ENCODE data around the gene RALGPS1.

The RALGPS1 gene

GRCh38 chr9:127020036-127020801, 105.6 kb downstream of the RALGPS1 start:
- no peak for DNase-seq
- H3K4me3 ChIP-seq (ENCODE audit: control insufficient read depth in 1 of 7, extremely low read depth in 1 of 7, insufficient read depth in 4 of 7, low read depth in 2 of 7, low read length in 6 of 7) = no peak overlapping the region
- H3K36me3 ChIP-seq (ENCODE audit: control insufficient read depth in 4 of 4, insufficient read depth in 4 of 4, low read length in 3 of 4) = no peaks in the 10 kb centered on the region
- no peak overlapping the region for H3K27ac ChIP-seq (ENCODE audit: insufficient read depth in 1 of 2, low read depth in 1 of 2, low read length in 2 of 2, poor library complexity in 1 of 2, severe bottlenecking in 2 of 2)
- 100% methylated on average over 1 of the region's 4 CpGs for WGBS (ENCODE audit: insufficient coverage)
- no peaks in the 10 kb centered on the region for H3K9me3 ChIP-seq (ENCODE audit: control extremely low read depth in 1 of 5, control insufficient read depth in 4 of 5, insufficient read depth in 2 of 5, low read depth in 1 of 5, low read length in 4 of 5)
- POLR2A ChIA-PET = no interaction called here
- no peaks in the 10 kb centered on the region for H3K4me1 ChIP-seq (ENCODE audit: control extremely low read depth in 1 of 4, control insufficient read depth in 4 of 4, insufficient read depth in 4 of 4, low read length in 3 of 4)
- peaks cover 0 to 5% (median 1%) of the 10 kb centered on the region in 5 experiments for H3K27me3 ChIP-seq (replicated peaks in 2 of 5; ENCODE audit: control insufficient read depth in 4 of 5, insufficient read depth in 5 of 5, low read length in 4 of 5)
- CTCF ChIA-PET = no interaction called here

DNA sequence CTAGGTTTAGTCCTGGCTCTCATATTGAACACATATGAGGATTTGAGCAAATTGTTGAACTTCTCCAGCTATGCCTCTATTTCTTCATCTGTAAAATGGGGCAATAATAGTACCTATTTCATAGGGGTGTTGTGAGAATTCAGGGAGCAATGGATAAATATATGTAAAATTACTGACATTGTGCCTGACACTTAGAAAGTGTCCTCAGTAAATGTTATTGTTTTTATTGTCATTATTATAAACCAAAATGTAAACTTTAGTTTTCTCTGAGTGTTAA, 106.2 kb downstream of the RALGPS1 start:
- no peaks in the 10 kb centered on the region for H3K36me3 ChIP-seq (ENCODE audit: control insufficient read depth in 4 of 4, insufficient read depth in 4 of 4, low read length in 3 of 4)
- POLR2A ChIA-PET = no interaction called here
- H3K27me3 ChIP-seq (replicated peaks in 2 of 5; ENCODE audit: control insufficient read depth in 4 of 5, insufficient read depth in 5 of 5, low read length in 4 of 5) = peaks cover 0 to 1% (median 0%) of the 10 kb centered on the region in 5 experiments
- no peaks in the 10 kb centered on the region for H3K4me1 ChIP-seq (ENCODE audit: control extremely low read depth in 1 of 4, control insufficient read depth in 4 of 4, insufficient read depth in 4 of 4, low read length in 3 of 4)
- H3K27ac ChIP-seq (ENCODE audit: insufficient read depth in 1 of 2, low read depth in 1 of 2, low read length in 2 of 2, poor library complexity in 1 of 2, severe bottlenecking in 2 of 2) = no peak overlapping the region
- CTCF ChIA-PET = no interaction called here
- no peak for DNase-seq
- no peaks in the 10 kb centered on the region for H3K9me3 ChIP-seq (ENCODE audit: control extremely low read depth in 1 of 5, control insufficient read depth in 4 of 5, insufficient read depth in 2 of 5, low read depth in 1 of 5, low read length in 4 of 5)
- H3K4me3 ChIP-seq (ENCODE audit: control insufficient read depth in 1 of 7, extremely low read depth in 1 of 7, insufficient read depth in 4 of 7, low read depth in 2 of 7, low read length in 6 of 7) = no peak overlapping the region

DNA sequence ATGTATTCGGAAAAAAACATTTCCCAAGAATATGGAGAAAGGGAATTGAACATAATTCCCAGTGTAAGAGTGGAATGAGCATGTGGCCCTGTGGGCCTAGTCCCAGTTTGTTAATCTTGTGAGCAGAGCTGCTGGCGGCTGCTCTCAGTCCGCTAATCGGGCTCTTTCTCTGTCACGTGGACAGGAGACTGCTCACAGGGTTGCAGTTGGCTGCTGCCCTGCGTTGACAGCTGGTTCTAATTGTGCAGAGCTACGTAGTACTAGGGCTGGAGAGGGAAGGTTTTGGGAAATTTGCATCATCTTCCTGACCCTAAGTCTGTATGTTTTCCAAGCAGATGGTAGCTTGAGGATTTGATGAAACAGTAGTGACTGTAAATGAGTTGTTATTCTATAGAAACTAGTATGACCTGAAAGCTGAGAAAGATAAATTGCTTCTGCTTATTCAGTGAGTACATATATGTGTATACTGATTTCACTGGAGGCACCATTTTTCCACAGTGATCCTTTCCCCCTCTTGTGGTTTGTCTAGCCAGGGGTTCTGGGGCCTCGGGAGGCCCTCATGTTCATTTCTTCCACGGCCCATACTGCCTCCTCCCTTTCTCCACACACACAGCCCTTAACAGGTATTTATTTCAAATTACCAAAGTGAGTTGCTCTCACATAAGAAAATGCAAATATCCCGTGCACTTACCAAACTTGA, 107.2 kb downstream of the RALGPS1 start:
- 71% methylated on average over 4 of the region's 10 CpGs for whole genome bisulfite sequencing (ENCODE audit: insufficient coverage)
- CTCF ChIA-PET = no interaction called here

DNA sequence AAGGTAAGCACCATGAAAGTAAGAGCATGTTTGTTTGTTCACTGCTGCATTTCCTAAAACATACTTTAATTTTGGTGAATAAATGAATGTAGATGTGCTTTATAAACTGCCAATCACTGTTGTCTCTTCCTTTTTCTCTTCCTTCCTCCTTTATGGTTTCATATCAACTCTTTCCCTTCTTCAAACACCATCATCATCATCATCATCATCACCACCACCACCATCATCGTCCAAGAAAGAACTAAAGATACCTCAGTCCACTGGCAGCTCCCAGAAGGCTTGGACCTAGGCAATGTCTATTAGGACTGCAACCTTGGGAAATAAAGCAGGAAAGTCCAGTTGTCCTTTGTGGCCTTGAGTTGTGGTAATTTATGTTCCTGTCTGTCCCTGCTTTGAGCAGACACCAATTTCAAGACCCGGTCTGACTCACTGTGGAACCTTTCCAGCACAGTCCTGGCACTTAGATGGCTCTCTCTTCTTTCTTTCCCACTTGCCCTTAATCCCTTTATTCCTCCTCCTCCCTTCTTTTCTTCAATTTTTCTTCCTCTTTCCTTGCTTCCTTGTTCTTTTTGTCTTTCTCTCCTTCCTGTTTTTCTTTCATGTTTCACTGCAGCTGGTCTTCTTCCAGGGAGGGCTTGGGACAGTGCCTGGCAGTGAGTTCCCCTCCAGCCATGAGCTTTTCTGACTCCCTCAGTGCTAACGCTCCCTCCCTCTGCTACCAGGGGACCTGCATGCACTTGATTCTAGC, 108.5 kb downstream of the RALGPS1 start:
- no peaks in the 10 kb centered on the region for H3K4me1 ChIP-seq (ENCODE audit: control extremely low read depth in 1 of 4, control insufficient read depth in 4 of 4, insufficient read depth in 4 of 4, low read length in 3 of 4)
- CTCF ChIA-PET = interaction anchor here (0.6 to 1.3 kb wide), 3 partner anchors 17 to 144 kb away, joined by 3 read pairs; no protein-coding TSS in a partner anchor
- DNase-seq = no peak
- WGBS (ENCODE audit: insufficient coverage) = 87% methylated on average over 2 of the region's 3 CpGs
- no peak overlapping the region for H3K27ac ChIP-seq (ENCODE audit: insufficient read depth in 1 of 2, low read depth in 1 of 2, low read length in 2 of 2, poor library complexity in 1 of 2, severe bottlenecking in 2 of 2)
- no peak overlapping the region for H3K4me3 ChIP-seq (ENCODE audit: control insufficient read depth in 1 of 7, extremely low read depth in 1 of 7, insufficient read depth in 4 of 7, low read depth in 2 of 7, low read length in 6 of 7)
- H3K27me3 ChIP-seq (replicated peaks in 2 of 5; ENCODE audit: control insufficient read depth in 4 of 5, insufficient read depth in 5 of 5, low read length in 4 of 5) = peaks cover 0 to 4% (median 1%) of the 10 kb centered on the region in 5 experiments
- POLR2A ChIA-PET = interaction anchor here (1.1 kb wide), 1 partner anchor 157 kb away, joined by 3 read pairs; no protein-coding TSS in a partner anchor
- no peaks in the 10 kb centered on the region for H3K36me3 ChIP-seq (ENCODE audit: control insufficient read depth in 4 of 4, insufficient read depth in 4 of 4, low read length in 3 of 4)
- H3K9me3 ChIP-seq (ENCODE audit: control extremely low read depth in 1 of 5, control insufficient read depth in 4 of 5, insufficient read depth in 2 of 5, low read depth in 1 of 5, low read length in 4 of 5) = no peaks in the 10 kb centered on the region

More for the DNA sequence above, 107.2 kb downstream of the RALGPS1 start:
- POLR2A ChIA-PET = interaction anchor here (1.1 kb wide), 1 partner anchor 158 kb away, joined by 3 read pairs; no protein-coding TSS in a partner anchor
- H3K36me3 ChIP-seq (ENCODE audit: control insufficient read depth in 4 of 4, insufficient read depth in 4 of 4, low read length in 3 of 4) = no peaks in the 10 kb centered on the region
- H3K4me1 ChIP-seq (ENCODE audit: control extremely low read depth in 1 of 4, control insufficient read depth in 4 of 4, insufficient read depth in 4 of 4, low read length in 3 of 4) = no peaks in the 10 kb centered on the region
- H3K4me3 ChIP-seq (ENCODE audit: control insufficient read depth in 1 of 7, extremely low read depth in 1 of 7, insufficient read depth in 4 of 7, low read depth in 2 of 7, low read length in 6 of 7) = no peak overlapping the region
- no peak overlapping the region for H3K27ac ChIP-seq (ENCODE audit: insufficient read depth in 1 of 2, low read depth in 1 of 2, low read length in 2 of 2, poor library complexity in 1 of 2, severe bottlenecking in 2 of 2)
- peaks cover 0 to 2% (median 0%) of the 10 kb centered on the region in 5 experiments for H3K27me3 ChIP-seq (replicated peaks in 2 of 5; ENCODE audit: control insufficient read depth in 4 of 5, insufficient read depth in 5 of 5, low read length in 4 of 5)
- no peaks in the 10 kb centered on the region for H3K9me3 ChIP-seq (ENCODE audit: control extremely low read depth in 1 of 5, control insufficient read depth in 4 of 5, insufficient read depth in 2 of 5, low read depth in 1 of 5, low read length in 4 of 5)
- DNase-seq = no peak

GRCh38 chr9:127025042-127025441, 110.5 kb downstream of the RALGPS1 start:
- CTCF ChIA-PET = interaction anchor here (0.8 kb wide), 1 partner anchor 90 kb away, joined by 3 read pairs; no protein-coding TSS in a partner anchor
- Histone ChIP-seq H3K9me3 (ENCODE audit: control extremely low read depth in 1 of 5, control insufficient read depth in 4 of 5, insufficient read depth in 2 of 5, low read depth in 1 of 5, low read length in 4 of 5) (no peaks in the 10 kb centered on the region), H3K27me3 (replicated peaks in 2 of 5; ENCODE audit: control insufficient read depth in 4 of 5, insufficient read depth in 5 of 5, low read length in 4 of 5) (peaks cover 0 to 11% (median 1%) of the 10 kb centered on the region in 5 experiments), H3K4me1 (ENCODE audit: control extremely low read depth in 1 of 4, control insufficient read depth in 4 of 4, insufficient read depth in 4 of 4, low read length in 3 of 4) (no peaks in the 10 kb centered on the region), H3K27ac (ENCODE audit: insufficient read depth in 1 of 2, low read depth in 1 of 2, low read length in 2 of 2, poor library complexity in 1 of 2, severe bottlenecking in 2 of 2) (no peak overlapping the region), H3K4me3 (ENCODE audit: control insufficient read depth in 1 of 7, extremely low read depth in 1 of 7, insufficient read depth in 4 of 7, low read depth in 2 of 7, low read length in 6 of 7) (no peak overlapping the region), H3K36me3 (ENCODE audit: control insufficient read depth in 4 of 4, insufficient read depth in 4 of 4, low read length in 3 of 4) (no peaks in the 10 kb centered on the region)
- 98% methylated on average over 6 of the region's 7 CpGs for WGBS (ENCODE audit: insufficient coverage)
- no peak for DNase-seq
- POLR2A ChIA-PET = no interaction called here

GRCh38 chr9:127027694-127028093, 113.1 kb downstream of the RALGPS1 start:
- Histone ChIP-seq H3K9me3 (ENCODE audit: control extremely low read depth in 1 of 5, control insufficient read depth in 4 of 5, insufficient read depth in 2 of 5, low read depth in 1 of 5, low read length in 4 of 5) (no peaks in the 10 kb centered on the region), H3K4me1 (ENCODE audit: control extremely low read depth in 1 of 4, control insufficient read depth in 4 of 4, insufficient read depth in 4 of 4, low read length in 3 of 4) (no peaks in the 10 kb centered on the region), H3K27ac (ENCODE audit: insufficient read depth in 1 of 2, low read depth in 1 of 2, low read length in 2 of 2, poor library complexity in 1 of 2, severe bottlenecking in 2 of 2) (no peak overlapping the region), H3K4me3 (ENCODE audit: control insufficient read depth in 1 of 7, extremely low read depth in 1 of 7, insufficient read depth in 4 of 7, low read depth in 2 of 7, low read length in 6 of 7) (no peak overlapping the region), H3K27me3 (replicated peaks in 2 of 5; ENCODE audit: control insufficient read depth in 4 of 5, insufficient read depth in 5 of 5, low read length in 4 of 5) (peaks cover 0 to 9% (median 1%) of the 10 kb centered on the region in 5 experiments), H3K36me3 (ENCODE audit: control insufficient read depth in 4 of 4, insufficient read depth in 4 of 4, low read length in 3 of 4) (no peaks in the 10 kb centered on the region)
- WGBS (ENCODE audit: insufficient coverage) = 92% methylated on average over 2 of the region's 2 CpGs
- ChIA-PET POLR2A (no interaction called here), CTCF (no interaction called here)
- DNase-seq = no peak

GRCh38 chr9:127029548-127029947, 115.0 kb downstream of the RALGPS1 start:
- Histone ChIP-seq H3K4me1 (ENCODE audit: control extremely low read depth in 1 of 4, control insufficient read depth in 4 of 4, insufficient read depth in 4 of 4, low read length in 3 of 4) (no peaks in the 10 kb centered on the region), H3K27me3 (replicated peaks in 2 of 5; ENCODE audit: control insufficient read depth in 4 of 5, insufficient read depth in 5 of 5, low read length in 4 of 5) (peaks cover 0 to 9% (median 1%) of the 10 kb centered on the region in 5 experiments), H3K27ac (ENCODE audit: insufficient read depth in 1 of 2, low read depth in 1 of 2, low read length in 2 of 2, poor library complexity in 1 of 2, severe bottlenecking in 2 of 2) (no peak overlapping the region), H3K9me3 (ENCODE audit: control extremely low read depth in 1 of 5, control insufficient read depth in 4 of 5, insufficient read depth in 2 of 5, low read depth in 1 of 5, low read length in 4 of 5) (no peaks in the 10 kb centered on the region), H3K4me3 (ENCODE audit: control insufficient read depth in 1 of 7, extremely low read depth in 1 of 7, insufficient read depth in 4 of 7, low read depth in 2 of 7, low read length in 6 of 7) (no peak overlapping the region), H3K36me3 (ENCODE audit: control insufficient read depth in 4 of 4, insufficient read depth in 4 of 4, low read length in 3 of 4) (no peaks in the 10 kb centered on the region)
- DNase-seq = no peak
- POLR2A ChIA-PET = no interaction called here
- 99% methylated on average over 8 of the region's 11 CpGs for WGBS (ENCODE audit: insufficient coverage)
- CTCF ChIA-PET = no interaction called here
